IgD-negative memory B cell (primary cell): ENCODE data around the gene GLIPR2. TPM values are rescaled to one million over a fixed set of nuclear protein-coding genes. Genes with fewer than 3 reads are reported as not detected.
A peak's percentile ranks its signal among the peaks of the same experiment; 100 is the strongest.
"Not testable (repeated sequence)": the region's sequence is repeated elsewhere in the genome, so short reads cannot be mapped to it uniquely, and the experiment has no call there.

Experiments
- H3K27ac Mint-ChIP-seq, 3 donors: one replicate each; pipeline ENCODE4 v1.8.0; 2020 to 2022; ENCODE audit warnings: mild to moderate bottlenecking in 3 of 3, mixed read lengths in 3 of 3, moderate library complexity in 1 of 3
- H3K27me3 Mint-ChIP-seq: one replicate; pipeline ENCODE4 v1.8.0; 2021; ENCODE audit warnings: mixed read lengths
- H3K36me3 Mint-ChIP-seq: one replicate; pipeline ENCODE4 v1.8.0; 2020; ENCODE audit warnings: mild to moderate bottlenecking, mixed read lengths
- H3K4me1 Mint-ChIP-seq, 3 donors: one replicate each; pipeline ENCODE4 v1.8.0; 2020 to 2022; ENCODE audit warnings: mixed read lengths in 3 of 3, mild to moderate bottlenecking in 1 of 3
- H3K4me3 Mint-ChIP-seq, 4 donors: one replicate each; pipeline ENCODE4 v1.8.0; 2020 to 2022; ENCODE audit warnings: mild to moderate bottlenecking in 4 of 4, mixed read lengths in 4 of 4, moderate library complexity in 3 of 4
- H3K9me3 Mint-ChIP-seq, 3 donors: one replicate each; pipeline ENCODE4 v1.8.0; 2020 to 2021; ENCODE audit warnings: mixed read lengths in 3 of 3, mild to moderate bottlenecking in 1 of 3
- polyA plus RNA-seq: library from polyadenylated mRNA; unstranded; fragments of 300-500 nt; fragmentation: Illumina TruSeq; gene quantifications from one replicate; pipeline ENCODE4 v1.2.3, GENCODE V29; 2021

Gene GLIPR2
- polyA plus RNA-seq, result 36.2 TPM

- Mint-ChIP-seq H3K36me3 (no peaks in the 10 kb centered on the region), H3K27ac (peak within 1 kb of the TSS; percentile 85 to 95 (median 85))
Measured at GRCh38 chr9:36136272-36136893, at the start of gene GLIPR2. Gene GLIPR2, plus strand, starts transcription at chr9:36136733. Its CDS starts 46 bp downstream, at chr9:36136779.

DNA sequence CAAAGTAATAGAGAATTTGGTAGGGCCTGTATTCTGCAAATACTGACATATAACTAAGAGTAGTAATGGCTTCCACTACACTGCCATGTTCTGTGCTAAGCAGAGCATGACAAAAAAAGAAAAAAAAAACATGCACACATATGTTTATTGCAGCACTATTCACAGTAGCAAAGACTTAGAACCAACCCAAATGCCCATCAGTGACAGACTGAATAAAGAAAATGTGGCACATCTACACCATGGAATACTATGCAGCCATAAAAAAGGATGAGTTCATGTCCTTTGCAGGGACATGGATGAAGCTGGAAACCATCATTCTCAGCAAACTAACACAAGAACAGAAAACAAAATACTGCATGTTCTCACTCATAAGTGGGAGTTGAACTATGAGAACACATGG, 49.5 kb upstream of the GLIPR2 start:
- not testable (repeated sequence) for H3K9me3 Mint-ChIP-seq, H3K36me3 Mint-ChIP-seq, H3K27me3 Mint-ChIP-seq, H3K4me1 Mint-ChIP-seq, H3K27ac Mint-ChIP-seq, H3K4me3 Mint-ChIP-seq

More at GRCh38 chr9:36136272-36136893, at the start of gene GLIPR2:
- Mint-ChIP-seq H3K4me3 (peak within 1 kb of the TSS; percentile 83 to 97 (median 94)), H3K9me3 (no peaks in the 10 kb centered on the region), H3K4me1 (peaks cover 33 to 46% (median 41%) of the 10 kb centered on the region in 3 donors), H3K27me3 (no peaks in the 10 kb centered on the region)

DNA sequence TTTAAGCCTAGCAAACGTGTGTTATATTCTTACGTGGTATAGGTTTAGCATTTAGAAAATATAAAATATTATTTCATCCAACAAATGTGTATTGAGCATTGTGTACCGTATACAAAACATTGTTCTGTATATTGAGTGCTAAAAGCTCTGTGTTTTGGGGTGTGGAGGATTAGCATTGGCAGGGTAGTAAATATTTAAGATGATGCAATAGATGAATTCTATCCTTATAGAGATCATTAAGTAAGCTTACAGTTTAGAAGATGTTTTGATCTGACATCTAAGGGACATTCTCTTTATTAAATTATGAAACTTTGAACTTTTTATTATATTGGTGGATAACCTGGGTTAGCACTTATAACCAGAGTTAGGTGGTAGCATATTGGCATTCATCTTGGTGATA, 48.5 kb upstream of the GLIPR2 start:
- Mint-ChIP-seq H3K4me3 (no peak overlapping the region), H3K27me3 (no peaks in the 10 kb centered on the region), H3K36me3 (no peaks in the 10 kb centered on the region), H3K9me3 (peaks cover 0 to 2% (median 0%) of the 10 kb centered on the region in 3 donors), H3K27ac (no peak overlapping the region), H3K4me1 (peaks cover 10 to 13% (median 13%) of the 10 kb centered on the region in 3 donors)

DNA sequence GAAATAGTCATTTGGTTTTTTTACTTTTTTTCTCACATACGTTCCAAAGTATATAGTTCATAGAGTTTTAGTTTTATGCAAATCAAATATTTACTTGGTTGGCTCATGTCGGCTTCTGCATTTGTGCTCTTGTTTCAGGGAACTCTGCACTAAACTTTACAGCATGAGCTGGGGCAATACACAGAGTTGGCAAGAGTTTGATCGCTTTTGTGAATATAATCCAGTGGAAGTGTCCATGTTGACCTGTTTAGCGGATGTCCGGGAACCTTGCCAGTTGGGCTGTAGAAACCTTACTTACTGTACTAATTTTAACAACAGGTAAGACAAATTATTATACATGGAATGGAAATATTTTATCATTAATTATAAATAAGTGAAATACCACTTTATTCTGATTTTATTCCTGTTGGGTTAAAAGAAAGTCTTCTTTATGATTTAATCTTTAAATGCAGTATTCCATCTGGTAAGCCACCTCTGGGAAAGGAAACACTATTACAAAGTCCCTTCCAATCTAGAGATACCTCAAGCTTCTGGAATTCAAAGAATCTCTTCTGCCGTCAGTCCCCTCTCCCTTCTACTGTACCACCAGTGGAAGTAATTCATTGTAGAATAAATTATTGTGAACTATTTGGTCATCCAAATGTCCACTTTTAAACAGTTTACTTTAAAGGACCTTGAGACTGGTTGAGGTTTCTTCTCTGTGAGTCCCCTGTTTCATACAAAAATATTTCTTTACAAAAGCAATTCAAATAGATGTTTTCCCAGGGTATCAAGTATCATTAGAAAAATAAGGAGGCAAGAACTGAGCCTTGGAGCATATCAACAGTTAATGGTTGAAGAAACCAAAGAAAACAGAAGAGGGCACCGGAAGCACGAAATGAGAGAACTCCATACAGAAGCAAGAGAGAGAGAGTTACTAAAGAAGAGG, 45.2 kb upstream of the GLIPR2 start:
- peak overlapping the region in 1 of 4 donors; percentile 30 for H3K4me3 Mint-ChIP-seq
- peaks cover 12 to 16% (median 14%) of the 10 kb centered on the region in 3 donors for H3K4me1 Mint-ChIP-seq
- H3K27me3 Mint-ChIP-seq, result no peaks in the 10 kb centered on the region
- peak overlapping the region in 1 of 3 donors; percentile 37 for H3K27ac Mint-ChIP-seq
- no peaks in the 10 kb centered on the region for H3K36me3 Mint-ChIP-seq
- peaks cover 0 to 2% (median 0%) of the 10 kb centered on the region in 3 donors for H3K9me3 Mint-ChIP-seq

DNA sequence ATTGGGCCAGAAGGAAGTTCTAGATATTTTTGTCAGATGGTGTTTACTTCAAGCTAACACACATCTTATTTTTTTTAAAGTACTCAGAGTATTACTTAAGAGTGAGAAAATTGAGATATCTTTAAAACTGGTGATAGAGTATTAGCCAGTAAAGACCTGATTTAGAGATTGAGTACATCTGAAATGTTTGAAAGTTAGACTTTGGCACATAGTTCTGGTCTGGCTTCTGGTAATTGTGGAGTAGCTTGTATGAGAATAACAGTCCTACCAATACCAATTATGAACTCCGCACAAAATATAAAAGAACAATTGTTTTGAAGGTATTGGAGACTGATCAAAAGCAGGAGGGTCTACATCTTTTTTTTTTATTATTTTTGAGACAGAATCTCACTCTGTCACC, 44.5 kb upstream of the GLIPR2 start:
- Mint-ChIP-seq H3K9me3 (peaks cover 0 to under 1% (median 0%) of the 10 kb centered on the region in 3 donors), H3K27me3 (no peaks in the 10 kb centered on the region), H3K36me3 (no peaks in the 10 kb centered on the region), H3K4me3 (peak overlapping the region in 1 of 4 donors; percentile 43), H3K27ac (peak overlapping the region in 2 of 3 donors; percentile 37 to 82), H3K4me1 (peaks cover 12 to 16% (median 14%) of the 10 kb centered on the region in 3 donors)

- H3K27ac Mint-ChIP-seq, result peak overlapping the region; percentile 40 to 85 (median 82)
- H3K4me1 Mint-ChIP-seq, result peaks cover 12 to 16% (median 14%) of the 10 kb centered on the region in 3 donors
- H3K27me3 Mint-ChIP-seq, result no peaks in the 10 kb centered on the region
- H3K4me3 Mint-ChIP-seq, result peak overlapping the region in 3 of 4 donors; percentile 7 to 45 (median 43)
- no peaks in the 10 kb centered on the region for H3K36me3 Mint-ChIP-seq
- H3K9me3 Mint-ChIP-seq, result no peaks in the 10 kb centered on the region
Measured at GRCh38 chr9:36092509-36093215, 43.9 kb upstream of the GLIPR2 start.

DNA sequence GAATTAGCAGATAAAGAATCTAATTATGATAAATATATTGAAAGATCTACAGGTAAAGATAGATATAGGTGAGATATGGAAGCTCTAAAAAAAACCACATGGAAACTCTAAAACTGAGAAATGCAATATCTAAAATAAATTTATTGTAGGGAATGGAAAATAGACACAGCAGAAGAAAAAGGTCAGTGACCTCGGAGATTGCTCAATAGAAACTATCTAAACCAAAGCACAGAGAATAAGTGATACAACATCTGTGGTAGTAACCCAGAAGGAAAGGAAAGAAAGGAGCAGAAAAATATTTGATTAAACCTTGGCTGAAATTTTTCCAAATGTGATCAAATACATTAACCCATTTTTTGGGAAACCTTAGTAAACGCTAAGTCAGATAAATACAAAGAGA, 43.1 kb upstream of the GLIPR2 start:
- peaks cover 12 to 16% (median 14%) of the 10 kb centered on the region in 3 donors for H3K4me1 Mint-ChIP-seq
- H3K4me3 Mint-ChIP-seq, result no peak overlapping the region

GRCh38 chr9:36099718-36100117, 36.8 kb upstream of the GLIPR2 start:
- no peak overlapping the region for H3K4me3 Mint-ChIP-seq

More for the DNA sequence above, 43.1 kb upstream of the GLIPR2 start:
- no peaks in the 10 kb centered on the region for H3K27me3 Mint-ChIP-seq
- H3K27ac Mint-ChIP-seq, result no peak overlapping the region
- peaks cover 1% of the 10 kb centered on the region for H3K36me3 Mint-ChIP-seq
- no peaks in the 10 kb centered on the region for H3K9me3 Mint-ChIP-seq

DNA sequence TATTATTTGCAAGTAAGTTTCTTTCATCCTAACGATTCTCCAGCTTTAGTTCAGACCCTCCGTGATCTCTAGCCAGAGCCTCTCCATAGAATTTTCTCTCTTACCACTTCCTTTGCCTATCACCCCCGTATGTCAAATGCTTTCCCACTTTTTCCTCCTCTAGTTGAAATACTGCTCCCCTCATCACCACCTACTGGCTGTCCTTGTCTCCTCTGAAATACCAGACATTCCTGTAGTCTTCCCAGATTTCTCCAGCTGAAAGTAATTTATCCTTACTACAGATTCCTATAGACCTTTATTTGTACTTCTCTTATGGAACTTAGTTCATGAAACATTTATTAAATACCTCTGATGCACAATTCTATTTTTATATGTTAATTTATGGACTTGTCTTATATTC, 36.0 kb upstream of the GLIPR2 start:
- no peaks in the 10 kb centered on the region for H3K27me3 Mint-ChIP-seq
- H3K27ac Mint-ChIP-seq, result no peak overlapping the region
- H3K4me3 Mint-ChIP-seq, result no peak overlapping the region
- H3K36me3 Mint-ChIP-seq, result peaks cover 1% of the 10 kb centered on the region
- peaks cover 0 to 4% (median 4%) of the 10 kb centered on the region in 3 donors for H3K4me1 Mint-ChIP-seq
- no peaks in the 10 kb centered on the region for H3K9me3 Mint-ChIP-seq

More at GRCh38 chr9:36099718-36100117, 36.8 kb upstream of the GLIPR2 start:
- Mint-ChIP-seq H3K36me3 (peaks cover 1% of the 10 kb centered on the region), H3K27ac (no peak overlapping the region), H3K27me3 (no peaks in the 10 kb centered on the region), H3K9me3 (no peaks in the 10 kb centered on the region), H3K4me1 (peaks cover 0 to 4% (median 4%) of the 10 kb centered on the region in 3 donors)

GRCh38 chr9:36101916-36102741, 34.4 kb upstream of the GLIPR2 start:
- Mint-ChIP-seq H3K27me3 (no peaks in the 10 kb centered on the region), H3K4me1 (peaks cover 0 to 4% (median 4%) of the 10 kb centered on the region in 3 donors), H3K9me3 (no peaks in the 10 kb centered on the region), H3K27ac (no peak overlapping the region), H3K36me3 (peaks cover 1% of the 10 kb centered on the region), H3K4me3 (no peak overlapping the region)

DNA sequence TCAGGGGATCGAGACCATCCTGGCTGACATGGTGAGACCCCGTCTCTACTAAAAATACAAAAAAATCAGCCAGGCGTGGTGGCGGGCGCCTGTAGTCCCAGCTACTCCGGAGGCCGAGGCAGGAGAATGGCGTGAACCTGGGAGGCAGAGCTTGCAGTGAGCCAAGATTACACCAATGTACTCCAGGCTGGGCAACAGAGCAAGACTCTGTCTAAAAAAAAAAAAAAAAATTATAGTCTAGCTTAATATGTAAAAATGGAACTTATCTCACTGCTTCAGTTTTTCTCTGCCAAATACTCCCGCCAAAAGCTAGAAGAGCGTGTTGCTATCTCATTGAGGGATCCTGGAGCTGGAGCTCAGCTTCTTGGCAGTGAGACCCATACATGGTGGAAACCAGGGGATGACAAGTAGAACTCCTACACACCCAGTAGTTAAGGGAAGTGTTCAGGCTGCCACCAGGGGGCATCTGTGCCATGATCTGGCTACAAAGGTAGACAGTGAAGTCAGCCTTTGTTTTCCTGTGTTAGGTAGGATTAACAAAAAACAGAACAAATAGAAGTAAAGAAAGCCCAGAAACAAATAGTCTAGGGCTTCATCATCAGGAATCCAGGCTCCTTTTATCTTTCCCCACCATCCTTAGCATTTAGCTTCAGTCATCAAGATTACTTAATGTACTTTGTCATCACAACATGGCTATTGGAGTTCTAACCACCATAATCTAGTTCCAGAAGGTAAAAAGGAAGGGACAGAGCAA, 33.6 kb upstream of the GLIPR2 start:
- Mint-ChIP-seq H3K4me3 (no peak overlapping the region), H3K27ac (peak overlapping the region in 1 of 3 donors; percentile 50)

DNA sequence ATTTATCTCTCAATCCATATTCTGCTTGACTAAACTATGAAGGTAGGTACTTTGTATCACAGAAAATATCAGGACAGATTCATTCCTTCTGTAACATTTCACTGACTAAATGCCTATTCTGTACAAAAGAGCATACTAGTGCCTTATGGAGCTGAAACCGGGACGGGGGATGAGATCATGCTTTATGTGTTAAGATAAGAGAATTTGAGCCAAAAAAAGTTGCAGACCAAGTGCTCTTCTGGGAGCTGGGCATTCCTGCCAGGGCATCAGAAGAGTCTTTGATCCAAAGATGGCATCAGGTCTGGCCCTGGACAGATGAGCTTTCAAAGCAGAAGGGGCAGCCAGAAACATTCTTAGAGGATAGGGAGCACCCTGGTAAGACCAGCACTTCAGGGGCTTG, 27.5 kb upstream of the GLIPR2 start:
- Mint-ChIP-seq H3K4me1 (no peaks in the 10 kb centered on the region), H3K27me3 (no peaks in the 10 kb centered on the region), H3K27ac (no peak overlapping the region), H3K9me3 (no peaks in the 10 kb centered on the region), H3K4me3 (no peak overlapping the region), H3K36me3 (peaks cover 1% of the 10 kb centered on the region)

More for the DNA sequence above, 33.6 kb upstream of the GLIPR2 start:
- Mint-ChIP-seq H3K36me3 (no peaks in the 10 kb centered on the region), H3K4me1 (peaks cover 0 to 4% (median 4%) of the 10 kb centered on the region in 3 donors), H3K27me3 (no peaks in the 10 kb centered on the region), H3K9me3 (no peaks in the 10 kb centered on the region)

- no peak overlapping the region for H3K4me3 Mint-ChIP-seq
- H3K27me3 Mint-ChIP-seq, result no peaks in the 10 kb centered on the region
- no peak overlapping the region for H3K27ac Mint-ChIP-seq
- no peaks in the 10 kb centered on the region for H3K9me3 Mint-ChIP-seq
- peaks cover 1% of the 10 kb centered on the region for H3K36me3 Mint-ChIP-seq
- no peaks in the 10 kb centered on the region for H3K4me1 Mint-ChIP-seq
Measured at GRCh38 chr9:36110434-36110833, 26.1 kb upstream of the GLIPR2 start.
